Measurements from ENCODE around the gene AGRN. TPM values are rescaled to one million over a fixed set of nuclear protein-coding genes. Genes with fewer than 3 reads are reported as not detected.
A peak's percentile ranks its signal among the peaks of the same experiment; 100 is the strongest.
"Not testable (repeated sequence)": the region's sequence is repeated elsewhere in the genome, so short reads cannot be mapped to it uniquely, and the experiment has no call there.

Gene AGRN
- total RNA-seq, 4 donors from 2014 or later: 10.9 to 35.7 (median 20.6) TPM

DNA sequence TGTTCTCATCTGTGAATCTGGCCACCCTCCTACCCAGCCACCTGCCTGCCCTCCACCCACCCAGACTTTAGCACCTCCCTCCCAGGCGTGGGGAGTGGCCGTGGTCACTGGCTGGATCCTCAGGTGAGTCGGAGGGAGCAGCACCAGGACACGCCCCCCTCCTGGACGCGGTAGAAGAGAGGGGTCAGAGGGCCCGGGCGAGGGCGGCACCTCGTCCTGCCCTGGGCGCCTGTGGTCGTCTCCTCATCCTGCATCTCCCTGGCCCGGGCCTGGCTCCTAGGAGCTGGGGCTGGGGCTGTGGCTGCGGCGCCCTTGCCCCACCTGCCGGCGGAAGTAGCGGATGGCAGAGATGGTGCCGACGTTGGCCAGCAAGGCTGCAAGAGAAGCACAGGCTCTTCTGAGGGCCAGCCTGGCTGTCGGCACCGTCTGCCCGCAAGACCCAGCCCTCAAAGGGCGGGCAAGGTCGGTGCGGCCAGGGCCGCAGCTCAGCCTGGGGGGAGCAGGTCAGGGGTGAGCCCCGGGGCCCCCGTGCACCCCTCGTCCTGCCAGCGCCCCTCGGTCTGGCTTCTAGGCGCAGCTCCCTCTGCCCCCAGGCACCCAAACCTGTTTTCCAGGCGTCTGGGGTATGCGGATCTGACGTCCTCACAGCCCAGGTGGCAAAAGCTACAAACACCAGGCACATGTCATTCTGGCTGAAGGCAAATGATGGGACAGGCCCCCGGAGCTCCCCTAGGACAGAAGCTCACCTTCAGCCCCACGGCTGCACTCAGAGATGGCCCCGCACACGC lies 43.8 kb upstream of the AGRN start:
- Histone ChIP-seq H3K9me3 (no peaks in the 10 kb centered on the region), H3K27me3 (peaks cover 0 to 54% of the 10 kb centered on the region in 2 donors), H3K36me3 (no peaks in the 10 kb centered on the region), H3K4me1 (peaks cover 0 to 8% (median 0%) of the 10 kb centered on the region in 4 donors), H3K4me3 (peak overlapping the region in 1 of 4 donors; percentile 19), H3K27ac (no peak overlapping the region)
- 0 to 12% methylated on average over 4 to 32 of the region's 40 CpGs for WGBS, 2 donors
- TF ChIP-seq EP300 (IDR thresholded peaks at IDR 0.05) (no peak), CTCF (IDR thresholded peaks at IDR 0.05) (peak; percentile 37 to 61 (median 53))
- DNase-seq (ENCODE audit: low spot score in 2 of 2): no peak

- no CpG with 5 or more reads among the region's 39 CpGs for WGBS, 2 donors
- peaks cover 0 to 47% of the 10 kb centered on the region in 2 donors for H3K27me3 ChIP-seq
- not testable (repeated sequence) for H3K9me3 ChIP-seq; H3K4me3 ChIP-seq; H3K27ac ChIP-seq; H3K4me1 ChIP-seq; H3K36me3 ChIP-seq; DNase-seq (ENCODE audit: low spot score in 2 of 2)
These were observed 43.1 kb upstream of the AGRN start for GRCh38 chr1:976791-977190.

GRCh38 chr1:978069-978834 lies 41.7 kb upstream of the AGRN start:
- Histone ChIP-seq H3K9me3 (no peaks in the 10 kb centered on the region), H3K27me3 (peaks cover 0 to 45% of the 10 kb centered on the region in 2 donors), H3K4me1 (peaks cover 0 to 8% (median 0%) of the 10 kb centered on the region in 4 donors), H3K36me3 (no peaks in the 10 kb centered on the region), H3K4me3 (no peak overlapping the region), H3K27ac (no peak overlapping the region)
- WGBS, 2 donors: 85 to 92% methylated on average over 32 to 33 of the region's 44 CpGs
- no peak for DNase-seq (ENCODE audit: low spot score in 2 of 2)
- TF ChIP-seq POLR2A (IDR thresholded peaks at IDR 0.05) (no peak), CTCF (IDR thresholded peaks at IDR 0.05) (no peak), EP300 (IDR thresholded peaks at IDR 0.05) (no peak)

- WGBS, 2 donors: 83 to 87% methylated on average over 30 to 57 of the region's 60 CpGs
- DNase-seq (ENCODE audit: low spot score in 2 of 2): no peak
- no peaks in the 10 kb centered on the region for H3K9me3 ChIP-seq
- H3K4me1 ChIP-seq: peaks cover 0 to 12% (median under 1%) of the 10 kb centered on the region in 4 donors
- no peak overlapping the region for H3K4me3 ChIP-seq
- peaks cover 0 to 45% of the 10 kb centered on the region in 2 donors for H3K27me3 ChIP-seq
- H3K27ac ChIP-seq: no peak overlapping the region
- no peak for TF ChIP-seq EP300 (IDR thresholded peaks at IDR 0.05)
- no peak for TF ChIP-seq CTCF (IDR thresholded peaks at IDR 0.05)
- no peak for TF ChIP-seq POLR2A (IDR thresholded peaks at IDR 0.05)
- no peaks in the 10 kb centered on the region for H3K36me3 ChIP-seq
These were observed 40.8 kb upstream of the AGRN start for GRCh38 chr1:978835-979743.

GRCh38 chr1:979744-980072 lies 40.2 kb upstream of the AGRN start:
- Histone ChIP-seq H3K27me3 (peaks cover 0 to 40% of the 10 kb centered on the region in 2 donors), H3K36me3 (no peaks in the 10 kb centered on the region), H3K4me1 (peaks cover 0 to 16% (median 2%) of the 10 kb centered on the region in 4 donors), H3K4me3 (no peak overlapping the region), H3K27ac (no peak overlapping the region), H3K9me3 (no peaks in the 10 kb centered on the region)
- no peak for TF ChIP-seq EP300 (IDR thresholded peaks at IDR 0.05)
- 82 to 94% methylated on average over 2 to 9 of the region's 9 CpGs for WGBS, 2 donors
- DNase-seq (ENCODE audit: low spot score in 2 of 2): no peak
